ENCODE measurements around the gene ZNF263.
A peak's percentile ranks its signal among the peaks of the same experiment; 100 is the strongest.
"Not testable (repeated sequence)": the region's sequence is repeated elsewhere in the genome, so short reads cannot be mapped to it uniquely, and the experiment has no call there.

Gene ZNF263

DNA sequence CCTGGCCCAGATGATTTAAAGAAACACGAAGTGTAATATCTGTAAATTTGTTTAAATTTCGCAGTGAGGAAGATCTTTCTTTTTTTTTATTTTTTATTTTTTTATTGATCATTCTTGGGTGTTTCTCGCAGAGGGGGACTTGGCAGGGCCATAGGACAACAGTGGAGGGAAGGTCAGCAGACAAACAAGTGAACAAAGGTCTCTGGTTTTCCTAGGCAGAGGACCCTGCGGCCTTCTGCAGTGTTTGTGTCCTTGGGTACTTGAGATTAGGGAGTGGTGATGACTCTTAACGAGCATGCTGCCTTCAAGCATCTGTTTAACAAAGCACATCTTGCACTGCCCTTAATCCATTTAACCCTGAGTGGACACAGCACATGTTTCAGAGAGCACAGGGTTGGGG is 12.6 kb upstream of the ZNF263 start:
- DNase-seq, result not testable (repeated sequence)

DNA sequence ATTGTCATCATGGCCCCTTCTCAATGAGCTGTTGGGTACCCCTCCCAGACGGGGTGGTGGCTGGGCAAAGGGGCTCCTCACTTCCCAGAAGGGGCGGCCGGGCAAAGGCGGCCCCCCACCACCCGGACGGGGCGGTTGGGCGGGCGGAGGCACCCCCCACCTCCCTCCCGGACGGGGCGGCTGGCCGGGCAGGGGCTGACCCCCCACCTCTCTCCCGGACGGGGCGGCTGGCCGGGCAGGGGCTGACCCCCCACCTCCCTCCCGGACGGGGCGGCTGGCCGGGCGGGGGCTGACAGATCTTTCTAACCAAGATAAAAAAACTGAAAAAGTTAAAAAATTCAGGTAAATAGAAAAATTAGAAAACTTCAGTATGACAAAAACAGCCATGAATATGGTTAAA is 12.0 kb upstream of the ZNF263 start:
- DNase-seq, result not testable (repeated sequence)

DNA sequence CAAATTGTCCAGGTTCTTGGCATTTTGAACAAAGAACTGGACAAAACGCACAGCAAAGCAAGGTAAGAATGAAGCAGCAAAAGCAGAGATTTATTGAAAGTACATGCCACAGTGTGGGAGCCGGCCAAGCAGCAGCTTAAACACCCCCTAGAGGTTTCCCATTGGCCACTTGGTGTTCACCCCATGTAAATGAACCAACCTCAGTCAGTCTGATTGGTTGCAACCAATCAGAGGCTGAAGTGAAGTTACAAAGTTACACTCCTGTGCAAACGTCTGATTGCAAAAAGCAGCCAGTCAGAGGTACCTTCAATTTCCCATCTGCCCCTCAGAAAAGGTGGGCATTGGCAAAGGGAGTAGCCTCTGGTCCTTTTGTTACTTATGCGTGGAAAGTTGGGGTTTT is 8.8 kb upstream of the ZNF263 start:
- peak; percentile 2 to 25 for DNase-seq

DNA sequence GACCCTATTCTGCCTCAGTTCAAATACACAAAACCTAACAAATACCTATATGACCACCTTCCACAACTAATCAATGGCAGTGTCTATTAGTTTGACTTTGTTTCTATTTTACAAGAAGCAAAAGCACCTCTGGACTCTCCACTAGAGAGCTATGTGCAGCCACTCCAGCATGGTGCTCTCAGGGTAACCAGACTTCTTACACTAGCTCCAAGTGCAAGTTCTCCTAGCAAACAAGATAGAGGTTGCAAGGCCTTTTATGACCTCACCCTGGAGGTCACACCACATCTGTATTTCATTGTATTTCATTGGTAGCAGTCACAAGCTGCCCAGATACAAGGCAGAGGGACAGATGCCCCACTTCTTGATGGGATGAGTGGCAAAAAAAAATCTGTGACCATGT is 8.3 kb upstream of the ZNF263 start:
- no peak for DNase-seq

DNA sequence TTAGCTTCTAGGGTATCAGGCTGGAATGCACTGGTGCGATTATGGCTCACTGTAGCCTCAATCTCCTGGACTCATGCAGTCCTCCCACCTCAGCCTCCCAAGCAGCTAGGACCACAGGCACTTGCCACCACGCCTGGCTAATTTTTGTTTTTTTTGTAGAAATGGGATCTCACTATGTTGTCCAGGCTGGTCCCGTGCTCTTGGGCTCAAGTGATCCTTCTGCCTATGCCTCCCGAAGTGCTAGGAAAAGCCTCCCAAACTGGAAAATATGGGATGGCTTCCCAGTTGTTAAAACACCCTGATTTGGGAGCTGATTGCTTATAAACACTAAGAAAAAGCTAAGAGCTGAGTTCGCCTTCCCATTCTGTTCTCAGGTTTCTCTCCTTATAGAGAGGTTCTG is 6.6 kb upstream of the ZNF263 start:
- no peak for DNase-seq

DNA sequence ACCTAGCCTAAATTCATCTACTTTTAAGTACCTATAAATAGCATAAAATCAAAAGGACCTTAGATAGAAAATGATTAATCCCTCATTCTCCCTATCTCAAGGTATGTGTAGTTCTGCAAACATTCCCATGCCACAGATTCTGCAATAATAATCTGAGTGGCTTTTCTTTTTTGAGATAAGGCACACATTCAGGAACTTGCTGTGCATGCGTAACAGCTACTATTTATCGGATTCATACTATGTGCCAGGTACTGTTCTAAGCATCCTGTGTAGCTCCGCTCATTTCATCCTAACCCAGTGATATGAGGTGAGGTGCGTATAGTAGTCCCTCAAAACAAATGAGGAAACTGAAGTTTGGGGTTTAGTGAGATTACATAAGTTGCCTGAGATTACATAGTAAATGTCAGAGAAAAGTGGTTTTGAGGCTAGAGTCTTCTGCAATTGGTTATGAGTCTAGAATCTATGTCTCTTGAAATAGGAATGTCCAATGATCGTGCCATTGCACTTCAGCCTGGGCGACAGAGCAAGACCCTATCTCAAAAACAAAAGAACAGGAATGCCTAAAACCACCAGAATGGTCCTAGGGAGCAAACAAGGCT is 2.0 kb upstream of the ZNF263 start:
- DNase-seq, result no peak

DNA sequence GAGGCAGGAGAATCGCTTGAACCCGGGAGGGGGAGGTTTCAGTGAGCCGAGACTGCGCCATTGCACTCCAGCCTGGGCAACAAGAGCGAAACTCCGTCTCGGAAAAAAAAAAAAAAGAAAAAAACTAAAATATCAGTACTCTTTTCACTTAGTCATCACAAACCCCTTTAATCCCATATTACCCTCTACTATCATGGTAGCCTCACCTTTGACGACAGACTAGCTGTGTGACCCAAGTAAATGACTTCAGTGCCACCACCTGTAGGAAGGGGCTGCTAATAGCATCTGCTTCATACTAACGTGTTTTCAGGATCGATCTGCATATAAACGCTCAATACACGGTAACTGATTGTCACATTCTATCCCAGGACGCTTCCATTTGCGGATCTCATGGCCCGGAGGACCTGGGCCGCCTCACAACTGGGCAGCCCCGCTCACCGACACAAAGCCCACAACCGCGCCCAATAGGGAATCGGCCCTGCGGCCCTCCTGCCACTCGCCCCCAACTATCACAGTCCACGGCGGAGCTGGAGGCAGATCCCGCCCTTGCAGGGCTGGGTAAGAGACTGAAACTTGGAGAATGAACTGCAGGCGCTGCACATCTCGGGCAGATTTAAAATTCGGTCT is 1.1 kb upstream of the ZNF263 start:
- DNase-seq, result peak in 1 of 2 experiments; percentile 60

DNA sequence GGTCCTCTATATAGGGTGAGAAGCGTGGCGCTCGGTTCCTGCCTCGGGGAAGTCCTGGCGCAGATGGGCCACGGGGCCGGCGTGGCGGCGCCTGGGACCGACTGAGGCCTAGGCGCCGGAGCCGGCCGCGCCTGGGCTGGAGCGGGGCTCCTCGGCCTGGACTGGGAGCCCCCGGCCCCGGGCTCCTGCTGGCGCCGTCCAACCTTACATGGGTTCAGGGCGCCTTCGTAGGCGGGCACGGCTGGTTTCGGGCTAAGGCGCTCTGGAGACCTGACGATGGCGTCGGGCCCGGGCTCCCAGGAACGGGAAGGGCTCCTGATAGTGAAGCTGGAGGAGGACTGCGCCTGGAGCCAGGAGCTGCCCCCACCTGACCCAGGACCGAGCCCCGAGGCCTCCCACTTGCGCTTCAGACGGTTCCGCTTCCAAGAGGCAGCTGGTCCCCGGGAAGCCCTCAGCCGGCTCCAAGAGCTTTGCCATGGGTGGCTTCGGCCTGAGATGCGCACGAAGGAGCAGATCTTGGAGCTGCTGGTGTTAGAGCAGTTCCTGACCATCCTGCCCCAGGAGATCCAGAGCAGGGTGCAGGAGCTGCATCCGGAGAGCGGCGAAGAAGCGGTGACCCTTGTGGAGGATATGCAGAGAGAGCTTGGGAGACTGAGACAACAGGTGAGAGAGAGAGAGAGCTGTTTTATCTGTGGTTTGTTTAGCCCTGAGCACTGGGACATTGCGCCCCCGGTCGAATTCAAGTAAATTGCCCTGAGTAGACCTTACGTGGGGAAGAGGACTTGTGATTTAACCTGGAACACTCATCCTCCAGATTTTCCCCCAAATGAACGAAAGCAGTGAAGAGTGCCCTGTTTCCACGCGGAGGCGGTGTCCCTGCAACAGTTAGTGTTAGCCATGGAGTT is 504 bp downstream of the ZNF263 start:
- DNase-seq, result no peak

DNA sequence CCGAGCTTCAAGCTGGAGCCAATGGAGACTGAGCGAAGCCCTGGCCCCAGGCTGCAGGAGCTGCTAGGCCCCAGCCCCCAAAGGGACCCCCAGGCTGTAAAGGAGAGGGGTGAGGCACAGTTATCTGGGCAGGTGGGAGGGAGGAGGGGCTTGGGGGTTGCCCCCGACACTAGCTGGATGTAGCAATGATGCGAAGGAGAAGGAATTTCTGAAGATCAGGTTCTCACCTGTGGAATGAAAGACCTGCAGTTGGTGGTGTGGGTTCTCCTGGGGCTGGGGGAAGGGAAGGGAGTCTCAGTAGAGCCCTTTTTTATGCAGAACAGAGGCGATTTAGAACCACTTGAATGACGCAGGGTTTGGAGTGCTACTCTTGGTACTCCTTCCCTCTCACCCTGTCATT is 1.8 kb downstream of the ZNF263 start:
- DNase-seq, result no peak

DNA sequence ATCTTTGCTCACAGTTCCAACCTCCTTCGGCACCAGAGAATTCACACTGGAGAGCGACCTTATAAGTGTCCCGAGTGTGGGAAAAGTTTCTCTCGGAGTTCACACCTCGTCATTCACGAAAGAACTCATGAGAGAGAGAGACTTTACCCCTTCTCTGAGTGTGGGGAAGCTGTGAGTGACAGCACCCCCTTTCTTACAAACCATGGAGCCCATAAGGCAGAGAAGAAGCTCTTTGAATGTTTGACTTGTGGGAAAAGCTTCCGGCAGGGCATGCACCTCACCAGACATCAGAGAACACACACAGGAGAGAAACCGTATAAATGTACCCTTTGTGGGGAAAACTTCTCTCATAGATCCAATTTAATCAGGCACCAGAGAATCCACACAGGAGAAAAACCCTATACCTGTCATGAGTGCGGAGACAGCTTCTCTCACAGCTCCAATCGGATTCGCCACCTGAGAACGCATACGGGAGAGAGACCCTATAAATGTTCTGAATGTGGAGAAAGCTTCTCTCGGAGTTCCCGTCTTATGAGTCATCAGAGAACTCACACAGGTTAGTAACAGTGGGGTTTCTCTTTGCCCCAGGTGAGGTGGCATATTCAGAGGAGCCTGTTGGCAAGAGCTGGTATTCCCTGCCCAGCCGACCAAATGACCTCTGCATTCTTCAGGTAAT is 6.8 kb downstream of the ZNF263 start:
- no peak for DNase-seq

DNA sequence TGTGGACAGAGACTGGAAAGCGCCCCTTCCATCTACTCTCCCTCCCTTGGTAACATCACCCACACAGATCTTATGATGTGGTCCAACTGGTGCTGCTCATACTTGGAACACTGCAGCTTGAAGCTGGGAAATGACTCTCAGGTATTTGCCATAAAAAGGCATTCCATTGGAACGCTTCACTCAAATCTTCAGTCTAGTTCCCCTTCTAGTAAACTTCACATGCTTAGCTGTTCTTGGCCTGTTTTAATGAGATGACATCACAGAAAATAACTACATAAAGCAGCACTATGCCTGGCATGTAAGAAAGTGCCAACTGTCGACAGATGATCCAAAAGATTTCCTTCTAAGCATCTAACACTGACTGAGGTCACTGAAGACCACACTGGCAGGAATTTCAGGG is 9.3 kb downstream of the ZNF263 start:
- no peak for DNase-seq

DNA sequence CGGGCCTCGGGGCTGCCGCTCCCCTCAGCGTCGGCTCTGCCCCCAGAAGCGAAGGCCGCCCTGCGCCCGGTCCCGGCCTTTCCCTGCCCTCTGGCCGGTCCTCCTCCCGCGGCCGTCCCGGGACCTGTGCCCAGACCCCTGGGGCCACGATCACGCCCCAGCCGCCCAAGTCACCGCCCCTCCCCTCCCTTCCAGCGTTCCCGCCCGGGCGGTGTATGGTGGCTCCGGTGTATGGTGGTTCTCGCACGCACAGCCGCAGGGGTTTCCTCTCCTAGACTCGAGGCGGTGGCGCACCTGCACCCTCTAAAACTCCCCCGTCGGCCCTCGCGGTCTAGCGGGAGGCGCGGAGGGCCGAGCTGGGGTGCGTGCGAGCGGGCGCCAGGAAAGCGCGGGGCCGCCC is 11.9 kb downstream of the ZNF263 start:
- DNase-seq, result no peak

DNA sequence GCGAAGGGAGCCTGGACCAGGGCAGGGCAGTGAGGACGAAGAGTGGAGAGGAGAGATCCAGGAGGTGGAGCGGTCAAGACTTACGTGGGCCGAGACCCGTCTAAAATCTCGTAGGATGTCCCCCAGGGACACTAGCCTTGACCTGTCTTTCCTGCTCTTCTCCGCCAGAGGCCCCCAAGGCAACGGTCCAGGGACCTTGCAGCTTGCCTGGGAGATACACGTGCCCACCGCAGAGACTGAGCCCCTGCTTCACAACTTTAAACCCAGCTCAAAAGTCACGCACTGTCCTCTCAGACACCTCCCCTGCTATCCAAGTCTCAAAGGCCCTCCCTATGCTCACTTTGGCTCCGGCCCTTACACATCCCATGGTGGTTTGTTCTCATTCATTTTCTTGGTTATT is 12.5 kb downstream of the ZNF263 start:
- no peak for DNase-seq

DNA sequence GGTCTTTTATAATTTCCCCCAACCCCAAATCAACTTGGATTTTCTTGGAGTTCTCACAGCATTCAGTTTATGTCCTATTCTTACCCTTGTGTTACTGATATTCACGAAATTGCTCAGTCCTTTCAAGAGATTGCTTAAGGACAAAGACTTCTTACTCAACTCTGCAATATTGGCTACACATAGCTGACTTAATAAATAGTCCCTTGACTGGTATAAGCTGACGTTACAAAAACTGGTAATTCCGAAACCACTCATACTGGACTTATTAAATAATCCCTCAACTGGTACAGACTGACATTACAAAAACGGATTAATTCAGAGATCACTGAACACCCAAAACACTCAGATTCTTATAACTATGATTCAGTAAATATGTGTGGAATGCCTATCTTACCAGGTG is 21.1 kb downstream of the ZNF263 start:
- no peak for DNase-seq

DNA sequence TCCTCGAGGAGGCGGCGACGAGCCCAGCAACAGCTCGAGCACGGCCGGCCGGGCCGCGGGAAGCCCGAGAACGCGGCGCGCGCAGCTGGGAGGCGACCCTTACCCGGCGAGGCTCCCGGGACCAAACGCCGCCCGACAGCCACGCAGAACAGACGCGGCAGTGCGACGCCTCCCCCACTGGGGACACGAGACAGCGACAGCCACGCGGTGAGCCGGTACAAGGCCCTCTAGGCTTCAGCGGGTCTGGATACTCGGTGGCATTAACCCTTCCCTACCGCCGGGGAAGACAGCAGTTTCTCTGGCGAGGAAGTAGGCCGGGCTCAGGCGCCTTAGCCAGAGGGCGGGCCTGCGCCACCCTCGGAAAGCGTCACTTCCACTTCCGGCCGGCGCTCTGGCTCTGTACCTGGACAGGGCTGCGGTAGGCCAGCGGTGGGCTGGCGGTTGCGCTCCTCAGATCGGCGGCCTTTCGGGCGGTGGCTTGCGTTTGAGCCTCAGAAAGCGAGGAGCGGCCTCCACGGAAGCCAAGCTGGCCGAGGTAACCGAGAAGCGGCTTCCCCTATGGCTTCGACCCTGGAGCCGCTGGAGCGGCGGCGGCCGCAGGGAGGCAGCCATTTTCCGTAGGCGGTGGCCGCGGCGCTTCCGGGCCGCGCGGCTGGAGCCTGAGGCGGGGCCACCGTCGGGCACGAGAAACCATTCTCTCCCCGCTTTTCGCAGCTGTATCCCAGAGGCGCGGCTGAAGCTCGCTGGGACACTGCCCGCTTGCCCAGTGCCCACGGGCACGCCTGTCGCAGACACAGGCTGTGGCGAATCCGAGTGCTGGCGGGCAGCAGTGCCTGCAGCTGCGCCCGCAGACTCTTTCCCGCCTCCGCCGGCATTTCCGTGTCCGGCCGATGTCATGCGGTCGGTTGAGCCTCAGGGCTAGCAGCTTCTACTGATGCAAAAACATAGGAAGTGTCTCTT is 22.1 kb downstream of the ZNF263 start, which contains the start of the genes TIGD7 and ZNF75A:
TIGD7 (minus strand) TSS at position 322 of the 960 bp plus-strand sequence. CDS start 4,816 bp downstream, outside the sequence.
ZNF75A (plus strand) TSS at position 389 of the 960 bp plus-strand sequence. CDS start 2,932 bp downstream, outside the sequence.
- DNase-seq, result peak; percentile 71 to 87

DNA sequence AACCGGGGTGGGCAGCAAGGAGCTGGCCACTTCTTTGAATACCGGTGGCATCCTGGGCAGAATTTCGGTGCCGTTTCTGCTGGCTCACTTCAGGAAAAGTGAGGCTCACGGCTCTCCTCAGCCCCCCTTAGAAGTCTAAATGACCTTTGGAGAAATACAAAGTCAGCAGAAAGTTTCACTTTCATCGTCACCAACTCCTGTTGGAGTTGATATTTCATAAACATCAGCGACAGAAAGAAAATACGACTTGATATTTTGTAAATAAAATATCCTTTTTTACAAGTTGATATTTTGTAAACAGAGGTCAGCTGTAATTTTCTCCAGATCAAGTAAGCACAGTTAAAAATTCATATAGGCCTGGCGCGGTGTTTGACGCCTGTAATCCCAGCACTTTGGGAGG is 22.8 kb downstream of the ZNF263 start:
- no peak for DNase-seq

DNA sequence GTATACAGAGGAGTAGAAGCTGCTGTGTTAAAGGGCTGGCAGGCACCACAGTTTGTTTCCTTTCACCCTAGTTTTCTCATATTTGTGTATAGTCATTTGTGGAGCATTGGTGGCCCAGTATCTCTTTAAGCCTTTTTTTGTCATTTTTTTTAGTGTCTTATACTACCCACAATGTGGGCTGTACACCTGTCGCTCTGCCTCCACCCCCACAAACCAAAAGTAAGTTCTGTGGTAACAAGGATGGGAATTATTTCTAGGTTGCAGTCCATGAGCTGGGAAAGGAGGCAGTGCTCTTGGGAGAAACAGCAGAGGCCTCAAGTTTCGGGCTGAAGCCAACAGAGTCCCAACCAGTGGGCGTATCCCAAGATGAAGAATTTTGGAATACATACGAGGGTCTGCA is 28.2 kb downstream of the ZNF263 start:
- no peak for DNase-seq

DNA sequence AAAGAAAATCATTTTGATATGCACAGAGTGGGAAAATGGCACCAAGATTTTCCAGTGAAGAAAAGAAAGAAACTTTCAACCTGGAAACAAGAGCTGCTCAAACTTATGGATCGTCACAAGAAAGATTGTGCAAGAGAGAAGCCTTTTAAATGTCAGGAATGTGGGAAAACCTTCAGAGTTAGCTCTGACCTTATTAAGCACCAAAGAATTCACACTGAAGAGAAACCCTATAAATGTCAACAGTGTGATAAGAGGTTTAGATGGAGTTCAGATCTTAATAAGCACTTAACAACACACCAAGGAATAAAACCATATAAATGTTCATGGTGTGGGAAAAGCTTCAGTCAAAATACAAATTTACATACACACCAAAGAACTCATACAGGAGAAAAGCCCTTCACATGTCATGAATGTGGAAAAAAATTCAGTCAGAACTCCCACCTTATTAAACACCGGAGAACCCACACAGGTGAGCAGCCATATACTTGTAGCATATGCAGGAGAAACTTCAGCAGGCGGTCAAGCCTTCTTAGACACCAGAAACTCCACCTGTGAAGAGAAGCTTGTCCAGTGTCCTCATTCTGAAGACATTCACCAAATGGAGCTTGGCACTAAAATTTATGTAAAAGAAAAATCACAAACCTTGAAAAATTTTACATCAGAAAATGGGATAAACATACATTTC is 34.2 kb downstream of the ZNF263 start:
- DNase-seq, result no peak

DNA sequence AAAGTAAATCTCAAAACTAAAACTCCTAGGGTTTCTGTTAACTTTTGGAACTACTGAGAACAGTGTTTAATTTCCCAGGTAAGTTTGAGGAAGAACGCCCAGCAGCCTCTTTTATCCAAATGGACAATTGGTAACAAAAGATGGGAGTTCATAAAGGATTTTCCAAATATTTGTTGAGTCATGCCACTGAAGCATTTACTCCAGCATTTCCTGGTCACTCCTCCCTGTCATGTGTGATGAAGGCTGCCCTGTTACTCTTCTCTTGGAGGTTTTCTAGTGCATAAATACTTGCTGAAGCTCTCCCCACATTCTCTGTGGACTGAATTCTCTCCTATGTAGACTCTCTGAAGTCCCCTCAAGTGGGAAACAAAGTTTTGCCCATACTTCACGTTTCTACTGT is 38.5 kb downstream of the ZNF263 start:
- no peak for DNase-seq

DNA sequence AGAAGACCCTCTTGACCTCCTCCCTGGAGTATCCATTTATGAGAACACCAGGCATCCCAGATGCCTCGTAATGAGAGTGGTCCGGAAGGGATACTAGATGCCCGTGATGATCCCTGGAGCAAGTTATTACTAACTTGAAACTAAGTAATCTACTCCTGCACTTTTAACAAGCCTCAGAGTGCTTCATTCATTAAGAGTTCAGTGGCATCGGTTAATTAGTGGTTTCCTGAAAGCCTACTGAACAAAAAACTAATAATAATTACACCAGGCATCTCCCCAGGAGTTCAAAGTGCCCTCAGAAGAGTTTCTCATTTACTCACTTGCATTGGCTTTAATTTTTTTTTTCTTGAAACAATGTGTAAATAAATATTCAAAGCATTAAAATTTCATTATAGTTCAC is 44.2 kb downstream of the ZNF263 start:
- no peak for DNase-seq

DNA sequence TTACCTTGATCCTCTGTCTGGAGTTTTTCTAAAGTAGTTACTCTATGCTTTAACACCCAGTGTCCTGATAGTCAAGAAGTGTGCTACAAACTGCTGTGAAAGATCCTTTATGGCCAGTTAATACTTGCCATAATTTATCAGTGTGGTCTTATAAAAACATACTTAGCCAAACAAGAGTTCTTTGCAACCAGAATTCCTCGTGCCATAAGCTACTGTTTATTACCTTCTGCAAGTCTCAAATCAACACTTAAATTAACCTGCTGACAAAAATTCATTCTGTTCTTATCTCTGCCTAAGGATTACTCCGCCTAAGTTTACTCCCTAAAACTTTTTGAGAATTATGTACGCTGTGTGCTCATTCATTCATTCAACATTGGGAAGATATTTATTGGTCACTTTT is 44.8 kb downstream of the ZNF263 start:
- DNase-seq, result no peak
